Stimulated activated naive CD8-positive, alpha-beta T cell treated with anti-CD3 and anti-CD28 coated beads, Interleukin-15, Interleukin-2, amounts not matched to agents 100 ng/mL and 50 ng/mL, for 24 hours (primary cell): ENCODE results near the gene FXYD5.

Experiments used
- H3K27ac Mint-ChIP-seq: one replicate; pipeline ENCODE4 v1.8.0; 2021; ENCODE audit warnings: mild to moderate bottlenecking, mixed read lengths
- H3K27me3 Mint-ChIP-seq: one replicate; pipeline ENCODE4 v1.8.0; 2021; ENCODE audit warnings: mixed read lengths
- H3K36me3 Mint-ChIP-seq: one replicate; pipeline ENCODE4 v1.8.0; 2021; ENCODE audit warnings: low read depth, mixed read lengths
- H3K4me1 Mint-ChIP-seq: one replicate; pipeline ENCODE4 v1.8.0; 2021; ENCODE audit warnings: low read depth, mixed read lengths
- H3K4me3 Mint-ChIP-seq: one replicate; pipeline ENCODE4 v1.8.0; 2021; ENCODE audit warnings: mild to moderate bottlenecking, mixed read lengths
- H3K9me3 Mint-ChIP-seq: one replicate; pipeline ENCODE4 v1.8.0; 2021; ENCODE audit warnings: mixed read lengths

FXYD5 gene

GRCh38 chr19:35167251-35168119, 12.9 kb downstream of the FXYD5 start:
- peaks cover 20% of the 10 kb centered on the region for H3K9me3 Mint-ChIP-seq
- H3K4me3 Mint-ChIP-seq: no peak overlapping the region
- H3K4me1 Mint-ChIP-seq: peaks cover 52% of the 10 kb centered on the region
- no peaks in the 10 kb centered on the region for H3K27me3 Mint-ChIP-seq
- peaks cover 83% of the 10 kb centered on the region for H3K36me3 Mint-ChIP-seq
- H3K27ac Mint-ChIP-seq: peak overlapping the region; percentile 70

GRCh38 chr19:35168196-35168595, 13.7 kb downstream of the FXYD5 start:
- peaks cover 20% of the 10 kb centered on the region for H3K9me3 Mint-ChIP-seq
- H3K27ac Mint-ChIP-seq: peak overlapping the region; percentile 58
- peaks cover 76% of the 10 kb centered on the region for H3K36me3 Mint-ChIP-seq

GRCh38 chr19:35169221-35169995, 14.9 kb downstream of the FXYD5 start:
- H3K36me3 Mint-ChIP-seq: peaks cover 64% of the 10 kb centered on the region
- peaks cover 12% of the 10 kb centered on the region for H3K9me3 Mint-ChIP-seq
- peaks cover 45% of the 10 kb centered on the region for H3K4me1 Mint-ChIP-seq
- H3K27me3 Mint-ChIP-seq: no peaks in the 10 kb centered on the region
- H3K4me3 Mint-ChIP-seq: no peak overlapping the region
- peak overlapping the region; percentile 78 for H3K27ac Mint-ChIP-seq

More at GRCh38 chr19:35168196-35168595, 13.7 kb downstream of the FXYD5 start:
- H3K27me3 Mint-ChIP-seq: no peaks in the 10 kb centered on the region
- H3K4me3 Mint-ChIP-seq: no peak overlapping the region
- peaks cover 52% of the 10 kb centered on the region for H3K4me1 Mint-ChIP-seq

GRCh38 chr19:35170359-35171061, 16.0 kb downstream of the FXYD5 start:
- Mint-ChIP-seq H3K4me3 (no peak overlapping the region), H3K36me3 (peaks cover 57% of the 10 kb centered on the region), H3K4me1 (peaks cover 46% of the 10 kb centered on the region), H3K9me3 (peaks cover 8% of the 10 kb centered on the region), H3K27me3 (no peaks in the 10 kb centered on the region), H3K27ac (no peak overlapping the region)

- H3K36me3 Mint-ChIP-seq: peaks cover 45% of the 10 kb centered on the region
- peaks cover 43% of the 10 kb centered on the region for H3K4me1 Mint-ChIP-seq
- peak overlapping the region; percentile 21 for H3K27ac Mint-ChIP-seq
- H3K9me3 Mint-ChIP-seq: no peaks in the 10 kb centered on the region
- no peak overlapping the region for H3K4me3 Mint-ChIP-seq
- H3K27me3 Mint-ChIP-seq: no peaks in the 10 kb centered on the region
Measured at GRCh38 chr19:35171730-35172129, 17.2 kb downstream of the FXYD5 start.

- peaks cover 32% of the 10 kb centered on the region for H3K4me1 Mint-ChIP-seq
- H3K4me3 Mint-ChIP-seq: no peak overlapping the region
- no peaks in the 10 kb centered on the region for H3K27me3 Mint-ChIP-seq
- no peak overlapping the region for H3K27ac Mint-ChIP-seq
- peaks cover 30% of the 10 kb centered on the region for H3K36me3 Mint-ChIP-seq
- peaks cover 8% of the 10 kb centered on the region for H3K9me3 Mint-ChIP-seq
Measured at GRCh38 chr19:35174226-35174625, 19.7 kb downstream of the FXYD5 start.

- no peak overlapping the region for H3K27ac Mint-ChIP-seq
- peaks cover 8% of the 10 kb centered on the region for H3K9me3 Mint-ChIP-seq
- H3K27me3 Mint-ChIP-seq: no peaks in the 10 kb centered on the region
- H3K36me3 Mint-ChIP-seq: peaks cover 14% of the 10 kb centered on the region
- no peak overlapping the region for H3K4me3 Mint-ChIP-seq
- H3K4me1 Mint-ChIP-seq: peaks cover 39% of the 10 kb centered on the region
Measured at GRCh38 chr19:35176181-35176570, 21.6 kb downstream of the FXYD5 start.

- no peak overlapping the region for H3K4me3 Mint-ChIP-seq
- peaks cover 39% of the 10 kb centered on the region for H3K4me1 Mint-ChIP-seq
- H3K36me3 Mint-ChIP-seq: peaks cover 14% of the 10 kb centered on the region
- peaks cover 8% of the 10 kb centered on the region for H3K9me3 Mint-ChIP-seq
- H3K27me3 Mint-ChIP-seq: no peaks in the 10 kb centered on the region
- H3K27ac Mint-ChIP-seq: peak overlapping the region; percentile 45
Measured at GRCh38 chr19:35177377-35178274, 23.1 kb downstream of the FXYD5 start.

GRCh38 chr19:35178701-35179100, 24.2 kb downstream of the FXYD5 start:
- H3K36me3 Mint-ChIP-seq: peaks cover 14% of the 10 kb centered on the region
- H3K4me3 Mint-ChIP-seq: no peak overlapping the region
- peaks cover 8% of the 10 kb centered on the region for H3K9me3 Mint-ChIP-seq
- no peaks in the 10 kb centered on the region for H3K27me3 Mint-ChIP-seq
- no peak overlapping the region for H3K27ac Mint-ChIP-seq
- H3K4me1 Mint-ChIP-seq: peaks cover 39% of the 10 kb centered on the region

- Mint-ChIP-seq H3K9me3 (peaks cover 16% of the 10 kb centered on the region), H3K4me1 (peaks cover 41% of the 10 kb centered on the region), H3K27ac (no peak overlapping the region)
Measured at GRCh38 chr19:35179830-35180229, 25.3 kb downstream of the FXYD5 start.

GRCh38 chr19:35181387-35181786, 26.9 kb downstream of the FXYD5 start:
- Mint-ChIP-seq H3K36me3 (peaks cover 10% of the 10 kb centered on the region), H3K27ac (no peak overlapping the region), H3K27me3 (no peaks in the 10 kb centered on the region), H3K4me1 (peaks cover 27% of the 10 kb centered on the region), H3K9me3 (peaks cover 21% of the 10 kb centered on the region), H3K4me3 (no peak overlapping the region)

More at GRCh38 chr19:35179830-35180229, 25.3 kb downstream of the FXYD5 start:
- Mint-ChIP-seq H3K27me3 (no peaks in the 10 kb centered on the region), H3K4me3 (no peak overlapping the region), H3K36me3 (peaks cover 14% of the 10 kb centered on the region)

GRCh38 chr19:35184267-35184666, 29.7 kb downstream of the FXYD5 start:
- peaks cover 12% of the 10 kb centered on the region for H3K4me1 Mint-ChIP-seq
- H3K9me3 Mint-ChIP-seq: peaks cover 14% of the 10 kb centered on the region
- no peaks in the 10 kb centered on the region for H3K27me3 Mint-ChIP-seq
- H3K36me3 Mint-ChIP-seq: no peaks in the 10 kb centered on the region
- H3K4me3 Mint-ChIP-seq: no peak overlapping the region
- H3K27ac Mint-ChIP-seq: no peak overlapping the region

- no peak overlapping the region for H3K4me3 Mint-ChIP-seq
- H3K4me1 Mint-ChIP-seq: peaks cover 6% of the 10 kb centered on the region
- H3K9me3 Mint-ChIP-seq: peaks cover 14% of the 10 kb centered on the region
- H3K36me3 Mint-ChIP-seq: no peaks in the 10 kb centered on the region
- H3K27me3 Mint-ChIP-seq: no peaks in the 10 kb centered on the region
- no peak overlapping the region for H3K27ac Mint-ChIP-seq
Measured at GRCh38 chr19:35184884-35185283, 30.3 kb downstream of the FXYD5 start.
